Measurements from ENCODE around the gene ITLN2. TPM values are rescaled to one million over a fixed set of nuclear protein-coding genes. Genes with fewer than 3 reads are reported as not detected.

Gene ITLN2
- total RNA-seq, 1 experiment from 2014 or later, result 0.20 TPM

- no peaks in the 10 kb centered on the region for H3K9me2 ChIP-seq (ENCODE audit: insufficient read depth)
Measured at GRCh38 chr1:161001525-161001924, 46.9 kb upstream of the ITLN2 start.

More at GRCh38 chr1:161001525-161001924, 46.9 kb upstream of the ITLN2 start:
- ChIA-PET POLR2A (no interaction called here), RAD21 (ENCODE audit: low non-redundant PET in 1 of 2, low total read pairs in 2 of 2, uncharacterized antibody in 2 of 2, unreplicated experiment in 2 of 2) (no interaction called here), CTCF (no interaction called here)
- intact Hi-C loops (cut with micrococcal nuclease), result no loop called here
- H3K27ac ChIP-seq (ENCODE audit: low read depth, low read length), result no peak overlapping the region
- H3K79me2 ChIP-seq (ENCODE audit: insufficient read depth, low read length), result peaks cover 51% of the 10 kb centered on the region
- ATAC-seq (no peak), DNase-seq (ENCODE audit: low read depth, low spot score) (no peak)
- H3K4me3 ChIP-seq (replicated peaks in 1 of 2; ENCODE audit: low read depth in 1 of 2, low read length in 2 of 2), result no peak overlapping the region
- H3K9me3 ChIP-seq (ENCODE audit: control insufficient read depth in 1 of 2, insufficient read depth in 1 of 2, low read depth in 1 of 2, low read length in 2 of 2), result no peaks in the 10 kb centered on the region
- H3K9ac ChIP-seq (ENCODE audit: low read length), result no peak overlapping the region
- no peaks in the 10 kb centered on the region for H4K20me1 ChIP-seq (ENCODE audit: insufficient read depth)
- H2AFZ ChIP-seq (ENCODE audit: low read depth, low read length, poor library complexity, severe bottlenecking), result no peak overlapping the region
- TF ChIP-seq SRF (IDR thresholded peaks at IDR 0.05; ENCODE audit: low read depth) (no peak), REST (IDR thresholded peaks at IDR 0.05; ENCODE audit: low read depth) (no peak), ZNF274 (IDR thresholded peaks at IDR 0.05; ENCODE audit: low read depth, low read length) (no peak), SIN3A (IDR thresholded peaks at IDR 0.05; ENCODE audit: low read depth) (no peak), POLR2A (IDR thresholded peaks at IDR 0.05; ENCODE audit: borderline replicate concordance, extremely low read depth, insufficient read depth, insufficient read length) (no peak)
- BruUV-seq (replicated peaks), result no TSS peak
- no peak overlapping the region for H3K4me2 ChIP-seq (ENCODE audit: low read length)
- H3K36me3 ChIP-seq (ENCODE audit: control insufficient read depth in 1 of 2, insufficient read depth in 2 of 2, low read length in 2 of 2), result peaks cover 25 to 32% of the 10 kb centered on the region in 2 experiments; a peak in 3 of 4 replicates
- peaks cover 8 to 20% of the 10 kb centered on the region in 2 experiments for H3K4me1 ChIP-seq (ENCODE audit: control insufficient read depth in 1 of 2, insufficient read depth in 2 of 2, low read length in 2 of 2)
- no peaks in the 10 kb centered on the region for H3K27me3 ChIP-seq (ENCODE audit: insufficient read depth, low read length)

Measured in HCT116 (cell line).